T-cell (primary cell): ENCODE results near the gene MTHFS. TPM values are rescaled to one million over a fixed set of nuclear protein-coding genes. Genes with fewer than 3 reads are reported as not detected.
"Not testable (repeated sequence)": the region's sequence is repeated elsewhere in the genome, so short reads cannot be mapped to it uniquely, and the experiment has no call there.

ENCODE experiments used
- ATAC-seq, 4 experiments: fragments of 200-7000 bp in 3 of 4; fragments of 150-1000 bp in 1 of 4; cut with Tn5 transposase; replicated peaks in 1 of 4; 1 replicate in 3 of 4; 2 replicates in 1 of 4; pipeline ENCODE4 v1.10.0; 2021; ENCODE audit warnings: moderate library complexity in 3 of 4, mild to moderate bottlenecking in 2 of 4, moderate number of reproducible peaks in 1 of 4
- CTCF ChIA-PET, 2 donors: fragments of 300-600 bp; sonication (Branson Sonifier 250); formaldehyde crosslinking; loops; one replicate each; lab custom pipeline; 2022; ENCODE audit warnings: antibody characterized with exemption in 2 of 2; lab: Charles Lee
- POLR2A ChIA-PET, 2 donors: fragments of 300-600 bp; sonication (Branson Sonifier 250); formaldehyde crosslinking; loops; one replicate each; lab custom pipeline; 2022; ENCODE audit warnings: antibody characterized with exemption in 2 of 2; lab: Charles Lee
- DNase-seq, 35 experiments: peaks; one replicate each; pipeline versions ENCODE4 v3.0.0 to v3.0.0-alpha.2; 2013 to 2023
- H3K27ac ChIP-seq: one replicate; pipeline ENCODE4 v1.5.1; 2013; ENCODE audit warnings: low read length
- H3K27me3 ChIP-seq, 2 experiments: replicated peaks in 1 of 2; 1 replicate in 1 of 2; 2 replicates in 1 of 2; pipeline versions ENCODE4 v1.6.1 to v1.7.0; 2013; ENCODE audit warnings: low read length in 1 of 2, mixed read lengths in 1 of 2; ENCODE audit not compliant: control insufficient read depth in 2 of 2, insufficient read depth in 2 of 2; ENCODE audit errors: extremely low read depth in 1 of 2
- H3K36me3 ChIP-seq, 2 donors: 1 replicate in 1 of 2; 2 replicates in 1 of 2; pipeline versions ENCODE4 v1.6.1 to v1.7.0; 2013; ENCODE audit warnings: low read length in 1 of 2; ENCODE audit not compliant: control insufficient read depth in 2 of 2, insufficient read depth in 1 of 2; ENCODE audit errors: extremely low read depth in 1 of 2
- H3K4me1 ChIP-seq, 2 experiments: 1 replicate in 1 of 2; 2 replicates in 1 of 2; pipeline versions ENCODE4 v1.6.1 to v1.7.0; 2013; ENCODE audit warnings: low read length in 2 of 2, mixed read lengths in 1 of 2; ENCODE audit not compliant: insufficient read depth in 2 of 2, control insufficient read depth in 1 of 2; ENCODE audit errors: extremely low read depth in 1 of 2
- H3K4me3 ChIP-seq, 2 donors: 1 replicate in 1 of 2; 2 replicates in 1 of 2; pipeline versions ENCODE4 v1.5.1 to v1.7.0; 2013; ENCODE audit warnings: mild to moderate bottlenecking in 2 of 2, low read length in 1 of 2, moderate library complexity in 1 of 2; ENCODE audit not compliant: control insufficient read depth in 1 of 2; ENCODE audit errors: extremely low read depth in 1 of 2
- H3K9me3 ChIP-seq: 2 replicates; pipeline ENCODE4 v1.7.0; 2013
- H3K27ac Mint-ChIP-seq, 2 donors: one replicate each; pipeline ENCODE4 v1.8.0; 2020 to 2021; ENCODE audit warnings: mild to moderate bottlenecking in 2 of 2, mixed read lengths in 2 of 2
- H3K27me3 Mint-ChIP-seq, 2 donors: one replicate each; pipeline ENCODE4 v1.8.0; 2021 to 2022; ENCODE audit warnings: mixed read lengths in 2 of 2
- H3K36me3 Mint-ChIP-seq: one replicate; pipeline ENCODE4 v1.8.0; 2021; ENCODE audit warnings: mixed read lengths
- H3K4me1 Mint-ChIP-seq, 3 donors: one replicate each; pipeline ENCODE4 v1.8.0; 2020 to 2022; ENCODE audit warnings: mixed read lengths in 3 of 3, mild to moderate bottlenecking in 1 of 3
- H3K4me3 Mint-ChIP-seq, 3 donors: one replicate each; pipeline ENCODE4 v1.8.0; 2020 to 2022; ENCODE audit warnings: mild to moderate bottlenecking in 3 of 3, mixed read lengths in 3 of 3, moderate library complexity in 3 of 3
- H3K9me3 Mint-ChIP-seq, 3 donors: one replicate each; pipeline ENCODE4 v1.8.0; 2020 to 2022; ENCODE audit warnings: mixed read lengths in 3 of 3
- WGBS: methylation state at CpG from one replicate; pipeline ENCODE4 v1.1.5; 2013; ENCODE audit warnings: missing lambda C conversion rate; ENCODE audit not compliant: insufficient coverage; 5-methylcytosine and 5-hydroxymethylcytosine counted together
- total RNA-seq, 35 experiments: library from RNA in 6 of 35; stranded (reverse) in 6 of 35; fragments of 120-200 nt in 1 of 35; gene quantifications; one replicate each; pipeline versions ENCODE4 v1.2.1 to v1.2.4 and lab custom pipeline; 2013 to 2026

The MTHFS gene
- total RNA-seq, 5 donors from 2014 or later (not counting 1 experiment from before 2014, with no cell fraction given): 13.2 to 31.6 (median 27.3) TPM

DNA sequence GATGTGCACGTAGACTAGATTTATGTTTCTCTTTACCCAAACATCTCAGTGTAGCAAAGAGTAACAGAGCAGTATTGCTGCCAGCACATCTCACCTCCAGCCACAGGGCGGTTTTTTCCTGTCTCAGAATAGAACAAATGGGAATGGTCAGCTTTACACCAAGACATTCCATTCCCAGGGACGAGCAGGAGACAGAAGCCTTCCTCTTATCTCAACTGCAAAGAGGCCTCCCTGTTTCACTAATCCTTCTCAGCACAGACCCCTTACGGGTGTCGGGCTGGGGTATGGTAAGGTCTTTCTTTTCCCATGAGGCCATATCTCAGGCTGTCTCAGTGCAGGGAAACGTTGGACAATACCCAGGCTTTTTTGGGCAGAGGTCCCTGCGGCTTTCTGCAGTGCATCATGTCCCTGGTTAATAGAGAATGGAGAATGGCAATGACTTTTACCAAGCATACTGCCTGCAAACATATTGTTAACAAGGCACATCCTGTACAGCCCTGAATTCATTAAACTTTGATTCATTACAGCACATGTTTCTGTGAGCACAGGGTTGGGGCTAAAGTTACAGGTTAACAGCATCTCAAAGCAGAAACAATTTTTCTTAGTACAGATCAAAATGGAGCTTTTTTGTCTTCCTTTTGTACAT, 38.9 kb upstream of the MTHFS start:
- H3K4me3 ChIP-seq, H3K36me3 Mint-ChIP-seq, H3K4me1 ChIP-seq, H3K27me3 ChIP-seq, POLR2A ChIA-PET, H3K36me3 ChIP-seq, ATAC-seq, DNase-seq, H3K27ac Mint-ChIP-seq, H3K27ac ChIP-seq, H3K9me3 ChIP-seq, H3K4me3 Mint-ChIP-seq, H3K9me3 Mint-ChIP-seq: not testable (repeated sequence)
- Mint-ChIP-seq H3K4me1 (peaks cover 3 to 14% (median 5%) of the 10 kb centered on the region in 3 donors), H3K27me3 (peaks cover 5 to 12% of the 10 kb centered on the region in 2 donors)
- WGBS: 86% methylated on average over 1 of the region's 7 CpGs
- CTCF ChIA-PET: interaction anchor here (0.6 kb wide), 2 partner anchors 10 to 513 kb away, joined by 3 read pairs; no protein-coding TSS in a partner anchor

DNA sequence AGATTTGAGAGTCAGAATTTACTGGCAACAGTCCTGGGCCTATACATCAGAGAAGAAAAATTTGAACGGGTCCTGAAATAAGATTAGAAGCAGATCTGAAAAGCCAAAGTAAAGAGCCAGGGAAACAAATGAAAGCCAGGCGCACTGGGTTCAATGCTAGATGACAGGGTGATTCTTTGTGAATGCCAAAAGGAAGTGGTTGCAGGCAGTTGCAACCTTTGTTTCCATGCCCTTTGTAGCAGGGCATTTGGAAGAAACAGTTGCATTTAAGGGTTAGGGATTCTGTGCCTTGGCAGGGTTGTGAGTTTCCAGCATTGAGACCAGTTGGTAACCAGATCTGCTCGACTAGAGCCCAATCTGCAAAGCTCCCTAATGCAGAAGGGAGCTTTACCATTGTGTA, 36.4 kb upstream of the MTHFS start:
- Histone ChIP-seq H3K9me3 (no peaks in the 10 kb centered on the region), H3K27ac (no peak overlapping the region), H3K27me3 (no peaks in the 10 kb centered on the region), H3K4me3 (no peak overlapping the region), H3K36me3 (no peaks in the 10 kb centered on the region), H3K4me1 (no peaks in the 10 kb centered on the region)
- H3K4me3 Mint-ChIP-seq: no peak overlapping the region
- POLR2A ChIA-PET: no interaction called here
- DNase-seq: no peak
- no peaks in the 10 kb centered on the region for H3K9me3 Mint-ChIP-seq
- CTCF ChIA-PET: no interaction called here
- no peak overlapping the region for H3K27ac Mint-ChIP-seq
- H3K36me3 Mint-ChIP-seq: no peaks in the 10 kb centered on the region
- no peak for ATAC-seq
- H3K4me1 Mint-ChIP-seq: peaks cover 3 to 14% (median 5%) of the 10 kb centered on the region in 3 donors
- peaks cover 0 to 11% of the 10 kb centered on the region in 2 donors for H3K27me3 Mint-ChIP-seq
- WGBS: 35% methylated on average over 2 of the region's 3 CpGs

DNA sequence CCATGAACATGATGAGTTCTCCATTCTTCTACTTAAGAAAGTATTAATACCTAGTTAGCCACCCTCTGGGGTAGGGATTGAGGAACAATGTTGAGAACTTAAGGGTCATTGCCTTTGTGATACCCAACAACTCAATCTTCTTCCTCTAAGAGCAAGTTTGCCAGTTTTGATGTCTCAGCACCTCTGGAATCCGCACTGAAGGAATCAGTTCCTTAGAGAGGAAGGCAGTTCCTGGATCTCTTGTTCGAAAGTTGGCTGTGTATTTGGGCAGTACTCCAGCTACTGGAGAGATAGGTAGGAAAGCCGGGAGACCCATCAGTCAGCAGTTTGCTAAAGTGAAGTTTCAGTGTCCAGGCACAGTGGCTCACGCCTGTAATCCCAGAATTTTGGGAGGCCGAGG, 35.6 kb upstream of the MTHFS start:
- peaks cover 3 to 14% (median 5%) of the 10 kb centered on the region in 3 donors for H3K4me1 Mint-ChIP-seq
- no peaks in the 10 kb centered on the region for H3K9me3 ChIP-seq
- no peaks in the 10 kb centered on the region for H3K36me3 ChIP-seq
- H3K36me3 Mint-ChIP-seq: no peaks in the 10 kb centered on the region
- WGBS: 91% methylated on average over 3 of the region's 5 CpGs
- H3K9me3 Mint-ChIP-seq: no peaks in the 10 kb centered on the region
- no peaks in the 10 kb centered on the region for H3K4me1 ChIP-seq
- ChIA-PET POLR2A (no interaction called here), CTCF (no interaction called here)
- no peak overlapping the region for H3K27ac ChIP-seq
- H3K27ac Mint-ChIP-seq: no peak overlapping the region
- no peak for DNase-seq
- peaks cover 0 to 11% of the 10 kb centered on the region in 2 donors for H3K27me3 Mint-ChIP-seq
- no peaks in the 10 kb centered on the region for H3K27me3 ChIP-seq
- ATAC-seq: no peak
- no peak overlapping the region for H3K4me3 ChIP-seq
- no peak overlapping the region for H3K4me3 Mint-ChIP-seq

DNA sequence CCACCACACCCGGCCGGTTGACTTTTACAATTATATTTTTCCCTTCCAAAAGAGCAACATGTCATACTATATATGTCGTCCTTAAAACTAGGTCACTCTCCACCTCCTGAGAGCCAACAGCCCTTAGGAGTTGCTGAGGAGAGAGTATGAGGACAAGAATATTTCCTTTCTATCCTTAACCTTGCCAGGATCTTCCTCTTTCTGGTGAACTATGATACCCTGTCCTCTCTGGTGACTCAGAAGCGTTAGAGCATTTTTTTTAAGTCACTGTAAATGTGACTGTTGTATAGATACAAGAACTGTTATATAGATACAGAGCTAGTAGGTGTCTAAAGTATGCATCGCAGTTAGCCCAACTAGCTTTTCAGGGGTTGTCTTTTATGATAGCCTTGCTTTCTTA, 33.7 kb upstream of the MTHFS start:
- H3K9me3 ChIP-seq: no peaks in the 10 kb centered on the region
- H3K36me3 Mint-ChIP-seq: no peaks in the 10 kb centered on the region
- peaks cover 3 to 14% (median 5%) of the 10 kb centered on the region in 3 donors for H3K4me1 Mint-ChIP-seq
- ChIA-PET POLR2A (no interaction called here), CTCF (interaction anchor here in 1 of 2 donors (1.1 kb wide), 1 partner anchor 35 kb away, joined by 5 read pairs; no protein-coding TSS in a partner anchor)
- DNase-seq (no peak), ATAC-seq (no peak)
- H3K27me3 Mint-ChIP-seq: peaks cover 0 to 11% of the 10 kb centered on the region in 2 donors
- WGBS: 80% methylated on average over 1 of the region's 5 CpGs
- H3K4me1 ChIP-seq: no peaks in the 10 kb centered on the region
- H3K27ac ChIP-seq: no peak overlapping the region
- H3K36me3 ChIP-seq: no peaks in the 10 kb centered on the region
- H3K4me3 ChIP-seq: no peak overlapping the region
- no peaks in the 10 kb centered on the region for H3K27me3 ChIP-seq
- H3K9me3 Mint-ChIP-seq: no peaks in the 10 kb centered on the region
- no peak overlapping the region for H3K4me3 Mint-ChIP-seq
- H3K27ac Mint-ChIP-seq: no peak overlapping the region

DNA sequence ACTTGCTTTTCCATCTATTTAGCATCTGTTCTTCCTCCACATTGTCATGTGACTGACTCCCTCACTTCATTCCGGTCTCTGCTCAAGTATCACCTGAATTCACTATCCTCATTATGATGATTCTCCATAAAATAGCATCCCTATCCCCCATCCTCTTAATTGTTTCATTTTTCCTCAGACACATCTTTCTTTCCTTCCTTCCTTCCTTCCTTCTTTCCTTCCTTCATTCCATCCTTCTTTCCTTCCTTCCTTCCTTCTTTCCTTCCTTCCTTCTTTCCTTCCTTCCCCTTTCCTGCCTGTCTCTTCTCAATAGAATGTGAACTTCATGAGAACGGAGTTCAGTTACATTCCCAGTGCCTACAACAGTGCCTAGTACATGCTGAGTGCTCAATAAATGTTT, 32.6 kb upstream of the MTHFS start:
- no peak for DNase-seq
- POLR2A ChIA-PET: no interaction called here

DNA sequence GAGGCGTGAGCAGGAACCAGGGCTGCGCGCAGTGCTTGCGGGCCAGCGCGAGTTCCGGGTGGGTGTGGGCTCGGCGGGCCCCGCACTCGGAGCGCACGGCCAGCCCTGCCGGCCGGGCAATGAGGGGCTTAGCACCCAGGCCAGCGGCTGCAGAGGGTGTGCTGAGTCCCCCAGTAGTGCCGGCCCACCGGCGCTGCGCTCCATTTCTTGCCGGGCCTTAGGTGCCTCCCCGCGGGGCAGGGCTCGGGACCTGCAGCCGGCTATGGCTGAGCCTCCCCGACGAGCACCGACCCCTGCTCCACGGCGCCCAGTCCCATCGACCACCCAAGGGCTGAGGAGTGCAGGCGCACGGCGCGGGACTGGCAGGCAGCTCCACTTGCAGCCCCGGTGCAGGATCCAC, 29.3 kb upstream of the MTHFS start:
- POLR2A ChIA-PET, DNase-seq, CTCF ChIA-PET, H3K4me3 ChIP-seq, H3K4me3 Mint-ChIP-seq, H3K27ac ChIP-seq, H3K36me3 ChIP-seq, ATAC-seq, H3K27ac Mint-ChIP-seq, H3K27me3 ChIP-seq, H3K9me3 Mint-ChIP-seq, H3K9me3 ChIP-seq, H3K27me3 Mint-ChIP-seq: not testable (repeated sequence)
- H3K36me3 Mint-ChIP-seq: peaks cover 15% of the 10 kb centered on the region
- H3K4me1 ChIP-seq: peaks cover 4 to 24% of the 10 kb centered on the region in 2 experiments
- WGBS: 97% methylated on average over 25 of the region's 36 CpGs
- peaks cover 16 to 25% (median 22%) of the 10 kb centered on the region in 3 donors for H3K4me1 Mint-ChIP-seq

More for the DNA sequence above, 32.6 kb upstream of the MTHFS start:
- Mint-ChIP-seq H3K4me1 (peaks cover 6 to 14% (median 7%) of the 10 kb centered on the region in 3 donors), H3K9me3 (no peaks in the 10 kb centered on the region), H3K36me3 (no peaks in the 10 kb centered on the region), H3K27me3 (peaks cover 0 to 11% of the 10 kb centered on the region in 2 donors), H3K4me3 (no peak overlapping the region), H3K27ac (no peak overlapping the region)
- no peaks in the 10 kb centered on the region for H3K9me3 ChIP-seq
- ATAC-seq: no peak
- H3K27me3 ChIP-seq: no peaks in the 10 kb centered on the region
- H3K4me1 ChIP-seq: peaks cover 1 to 4% of the 10 kb centered on the region in 2 experiments
- 82% methylated on average over 1 of the region's 2 CpGs for WGBS
- no peaks in the 10 kb centered on the region for H3K36me3 ChIP-seq
- CTCF ChIA-PET: no interaction called here
- no peak overlapping the region for H3K27ac ChIP-seq
- H3K4me3 ChIP-seq: no peak overlapping the region
